GM18909 (cell line): ENCODE measurements around the gene ARSG.
A peak's percentile ranks its signal among the peaks of the same experiment; 100 is the strongest.
"Not testable (repeated sequence)": the region's sequence is repeated elsewhere in the genome, so short reads cannot be mapped to it uniquely, and the experiment has no call there.

Source experiments
- ATAC-seq: cut with Tn5 transposase; IDR thresholded peaks from one replicate; pipeline ENCODE4 v1.9.1; 2021; ENCODE audit warnings: mild to moderate bottlenecking; ENCODE audit not compliant: unreplicated experiment, poor library complexity

Gene ARSG

GRCh38 chr17:68302066-68302564 lies 10.8 kb downstream of the ARSG start:
- no peak for ATAC-seq

- no peak for ATAC-seq
These were observed 11.4 kb downstream of the ARSG start for GRCh38 chr17:68302666-68303065.

GRCh38 chr17:68304706-68305105 lies 13.4 kb downstream of the ARSG start:
- no peak for ATAC-seq

GRCh38 chr17:68305142-68305541 lies 13.8 kb downstream of the ARSG start:
- ATAC-seq: no peak

- no peak for ATAC-seq
These were observed 15.5 kb downstream of the ARSG start for GRCh38 chr17:68306819-68307218.

- no peak for ATAC-seq
These were observed 16.1 kb downstream of the ARSG start for GRCh38 chr17:68307443-68307842.

GRCh38 chr17:68308486-68308885 lies 17.2 kb downstream of the ARSG start:
- not testable (repeated sequence) for ATAC-seq

- not testable (repeated sequence) for ATAC-seq
These were observed 17.9 kb downstream of the ARSG start for GRCh38 chr17:68309066-68309670.

- ATAC-seq: no peak
These were observed 18.9 kb downstream of the ARSG start for GRCh38 chr17:68310152-68310551.

- ATAC-seq: no peak
These were observed 23.7 kb downstream of the ARSG start for GRCh38 chr17:68314916-68315535.

- ATAC-seq: no peak
These were observed 24.6 kb downstream of the ARSG start for GRCh38 chr17:68315930-68316329.

GRCh38 chr17:68317458-68317857 lies 26.2 kb downstream of the ARSG start:
- ATAC-seq: no peak

- no peak for ATAC-seq
These were observed 27.1 kb downstream of the ARSG start for GRCh38 chr17:68318103-68318991.

GRCh38 chr17:68319410-68320162 lies 28.3 kb downstream of the ARSG start:
- peak; percentile 51 for ATAC-seq

GRCh38 chr17:68320311-68320865 lies 29.1 kb downstream of the ARSG start:
- no peak for ATAC-seq

- no peak for ATAC-seq
These were observed 29.8 kb downstream of the ARSG start for GRCh38 chr17:68320943-68321555.

- ATAC-seq: no peak
These were observed 30.3 kb downstream of the ARSG start for GRCh38 chr17:68321556-68321954.

GRCh38 chr17:68322630-68323029 lies 31.3 kb downstream of the ARSG start:
- no peak for ATAC-seq

- ATAC-seq: no peak
These were observed 32.8 kb downstream of the ARSG start for GRCh38 chr17:68324114-68324513.
